ENCODE measurements around the gene DGKB. TPM values are rescaled to one million over a fixed set of nuclear protein-coding genes. Genes with fewer than 3 reads are reported as not detected.

Gene DGKB
- total and polyA plus RNA-seq, 2 of the 8 experiments (the other 6 are each of a cell fraction or from before 2014, with no cell fraction given) = 1.9 to 2.6 TPM

- no peaks in the 10 kb centered on the region for H3K9me3 ChIP-seq (ENCODE audit: insufficient read depth in 2 of 2, low read depth in 1 of 2, low read length in 1 of 2)
- no peak overlapping the region for H3K56ac ChIP-seq (replicated peaks; ENCODE audit: insufficient read length, low read depth, low read length)
- H2BK5ac ChIP-seq (ENCODE audit: low read depth, low read length) = no peak overlapping the region
- no peak overlapping the region for H2BK12ac ChIP-seq (ENCODE audit: low read depth, low read length)
- H3K36me3 ChIP-seq (ENCODE audit: control insufficient read depth in 2 of 4, insufficient read depth in 4 of 4, low read length in 3 of 4) = no peaks in the 10 kb centered on the region
- no peak overlapping the region for H2AK5ac ChIP-seq (ENCODE audit: low read depth, low read length)
- no peaks in the 10 kb centered on the region for H3K79me1 ChIP-seq (ENCODE audit: low read depth, low read length)
- ChIA-PET POLR2A (ENCODE audit: partially characterized antibody) (no interaction called here), CTCF (ENCODE audit: partially characterized antibody) (no interaction called here)
- no peaks in the 10 kb centered on the region for H3K23me2 ChIP-seq (ENCODE audit: low read depth, low read length)
- H3K18ac ChIP-seq (ENCODE audit: extremely low read depth, low read length) = no peak overlapping the region
- no peaks in the 10 kb centered on the region for H4K20me1 ChIP-seq (replicated peaks in 1 of 2; ENCODE audit: control insufficient read depth in 1 of 2, insufficient read depth in 2 of 2, low read length in 2 of 2)
- DNase-seq (ENCODE audit: low read depth in 1 of 2, low spot score in 2 of 2) (no peak), FAIRE-seq (no peak)
- no peaks in the 10 kb centered on the region for H3K27me3 ChIP-seq (replicated peaks in 1 of 4; ENCODE audit: control insufficient read depth in 3 of 4, extremely low read depth in 1 of 4, insufficient read depth in 3 of 4, low read length in 3 of 4)
- H3K4me2 ChIP-seq (ENCODE audit: insufficient read depth in 1 of 2, low read depth in 2 of 2, low read length in 2 of 2) = no peak overlapping the region
- H4K91ac ChIP-seq (replicated peaks; ENCODE audit: insufficient read length, low read length) = no peak overlapping the region
- no peaks in the 10 kb centered on the region for H3K79me2 ChIP-seq (ENCODE audit: control insufficient read depth in 1 of 2, insufficient read depth in 2 of 2, low read length in 2 of 2)
- H2BK120ac ChIP-seq (replicated peaks; ENCODE audit: low read depth, low read length) = no peak overlapping the region
- H2BK15ac ChIP-seq (ENCODE audit: low read length) = no peak overlapping the region; the same call in 1 of the 2 replicates
- TF ChIP-seq SIN3A (conservative IDR thresholded peaks at IDR 0.05 in 1 of 2, IDR thresholded peaks at IDR 0.05 in 1 of 2; ENCODE audit: low read depth in 1 of 2, low read length in 2 of 2) (no peak), GTF2F1 (IDR thresholded peaks at IDR 0.05; ENCODE audit: borderline replicate concordance, low read depth, low read length) (no peak), EGR1 (IDR thresholded peaks at IDR 0.05; ENCODE audit: borderline replicate concordance, low read depth, low read length) (no peak)
- H4K5ac ChIP-seq (ENCODE audit: insufficient read length, low read depth, low read length) = no peak overlapping the region
- no peak overlapping the region for H4K8ac ChIP-seq (ENCODE audit: extremely low read depth, insufficient read depth, low read length)
- H2BK20ac ChIP-seq (ENCODE audit: low read length) = no peak overlapping the region
- H3K4ac ChIP-seq (replicated peaks; ENCODE audit: insufficient read length, low read depth, low read length) = no peak overlapping the region
- H3K14ac ChIP-seq (ENCODE audit: insufficient read length) = no peak overlapping the region
- H3K27ac ChIP-seq (ENCODE audit: low read depth, low read length) = no peak overlapping the region
- 97% methylated on average over 3 of the region's 3 CpGs; no CpG with 5 or more reads in 1 of the 2 experiments for WGBS, 2 experiments (ENCODE audit: extremely low coverage in 1 of 2, insufficient coverage in 1 of 2, insufficient read length in 1 of 2, insufficient replicate concordance in 2 of 2, low coverage in 1 of 2, low lambda C conversion rate in 2 of 2, missing lambda C conversion rate in 1 of 2)
- no peak overlapping the region for H3K23ac ChIP-seq (ENCODE audit: insufficient read length)
- no peak overlapping the region for H3K9ac ChIP-seq (replicated peaks in 1 of 4; ENCODE audit: extremely low read depth in 1 of 4, low read depth in 3 of 4, low read length in 3 of 4)
- no peak overlapping the region; the same call in 1 of the 2 replicates for H2AFZ ChIP-seq (ENCODE audit: low read length)
- peaks cover 3 to 8% (median 4%) of the 10 kb centered on the region in 4 experiments; a peak in 4 of 7 replicates for H3K4me1 ChIP-seq (replicated peaks in 1 of 4; ENCODE audit: control insufficient read depth in 3 of 4, insufficient read depth in 4 of 4, low read length in 3 of 4)
- H3K4me3 ChIP-seq (ENCODE audit: extremely low read depth in 1 of 4, insufficient read depth in 2 of 4, low read depth in 3 of 4, low read length in 4 of 4) = no peak overlapping the region
These were observed 188.3 kb downstream of the DGKB start for GRCh38 chr7:14714161-14714728.

All from H1 (cell line).